Measurements from ENCODE around the gene ZSCAN16.
A peak's percentile ranks its signal among the peaks of the same experiment; 100 is the strongest.

Gene ZSCAN16

DNA sequence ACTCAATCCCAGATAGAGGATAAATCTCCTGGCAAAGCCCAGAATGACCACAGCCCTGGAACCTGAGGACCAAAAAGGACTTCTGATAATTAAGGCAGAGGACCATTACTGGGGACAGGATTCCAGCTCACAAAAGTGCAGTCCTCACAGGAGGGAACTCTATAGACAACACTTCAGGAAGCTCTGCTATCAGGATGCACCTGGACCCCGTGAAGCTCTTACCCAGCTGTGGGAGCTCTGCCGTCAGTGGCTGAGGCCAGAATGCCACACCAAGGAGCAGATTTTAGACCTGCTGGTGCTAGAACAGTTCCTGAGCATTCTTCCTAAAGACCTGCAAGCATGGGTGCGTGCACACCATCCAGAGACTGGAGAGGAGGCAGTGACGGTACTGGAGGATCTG lies 992 bp downstream of the ZSCAN16 start:
- DNase-seq (ENCODE audit: low spot score) (no peak), ATAC-seq (ENCODE audit: low read depth) (no peak)
- no peaks in the 10 kb centered on the region for H3K27me3 ChIP-seq (ENCODE audit: insufficient read depth, poor library complexity, severe bottlenecking)
- TF ChIP-seq, protein P1, sequence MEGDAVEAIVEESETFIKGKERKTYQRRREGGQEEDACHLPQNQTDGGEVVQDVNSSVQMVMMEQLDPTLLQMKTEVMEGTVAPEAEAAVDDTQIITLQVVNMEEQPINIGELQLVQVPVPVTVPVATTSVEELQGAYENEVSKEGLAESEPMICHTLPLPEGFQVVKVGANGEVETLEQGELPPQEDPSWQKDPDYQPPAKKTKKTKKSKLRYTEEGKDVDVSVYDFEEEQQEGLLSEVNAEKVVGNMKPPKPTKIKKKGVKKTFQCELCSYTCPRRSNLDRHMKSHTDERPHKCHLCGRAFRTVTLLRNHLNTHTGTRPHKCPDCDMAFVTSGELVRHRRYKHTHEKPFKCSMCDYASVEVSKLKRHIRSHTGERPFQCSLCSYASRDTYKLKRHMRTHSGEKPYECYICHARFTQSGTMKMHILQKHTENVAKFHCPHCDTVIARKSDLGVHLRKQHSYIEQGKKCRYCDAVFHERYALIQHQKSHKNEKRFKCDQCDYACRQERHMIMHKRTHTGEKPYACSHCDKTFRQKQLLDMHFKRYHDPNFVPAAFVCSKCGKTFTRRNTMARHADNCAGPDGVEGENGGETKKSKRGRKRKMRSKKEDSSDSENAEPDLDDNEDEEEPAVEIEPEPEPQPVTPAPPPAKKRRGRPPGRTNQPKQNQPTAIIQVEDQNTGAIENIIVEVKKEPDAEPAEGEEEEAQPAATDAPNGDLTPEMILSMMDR (IDR thresholded peaks at IDR 0.05; ENCODE audit: poor library complexity, severe bottlenecking) = no peak
- no peaks in the 10 kb centered on the region for H3K9me3 ChIP-seq (ENCODE audit: severe bottlenecking)
- peaks cover 43% of the 10 kb centered on the region for H3K36me3 ChIP-seq (ENCODE audit: low read depth)
- H3K27ac ChIP-seq (ENCODE audit: poor library complexity, severe bottlenecking) = no peak overlapping the region
- H3K4me3 ChIP-seq (ENCODE audit: severe bottlenecking) = no peak overlapping the region
- no peaks in the 10 kb centered on the region for H3K4me1 ChIP-seq (ENCODE audit: insufficient read depth, poor library complexity, severe bottlenecking)

DNA sequence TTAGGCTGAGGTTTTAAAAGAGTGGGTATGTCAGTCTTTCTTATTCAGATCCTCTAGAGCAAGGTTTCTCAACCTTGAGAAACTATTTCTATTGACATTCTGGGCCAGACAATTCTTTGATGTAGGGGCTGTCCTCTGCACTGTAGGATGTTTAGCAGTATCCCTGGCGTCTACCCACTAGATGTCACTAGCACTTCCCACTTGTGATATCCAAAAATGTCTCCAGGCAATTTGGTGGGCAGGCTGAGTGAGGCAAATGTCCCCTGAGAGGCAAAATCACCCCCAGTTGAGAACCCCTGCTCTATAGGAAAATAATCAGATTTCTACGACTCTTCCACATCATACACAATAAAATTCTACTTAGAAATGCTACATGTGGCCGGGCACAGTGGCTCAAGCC lies 9.6 kb downstream of the ZSCAN16 start:
- H3K4me1 ChIP-seq (ENCODE audit: insufficient read depth, poor library complexity, severe bottlenecking) = peaks cover 10% of the 10 kb centered on the region
- no peaks in the 10 kb centered on the region for H3K9me3 ChIP-seq (ENCODE audit: severe bottlenecking)
- TF ChIP-seq, protein P1 (IDR thresholded peaks at IDR 0.05; ENCODE audit: poor library complexity, severe bottlenecking) = peak; percentile 71
- H3K4me3 ChIP-seq (ENCODE audit: severe bottlenecking) = no peak overlapping the region
- peaks cover 39% of the 10 kb centered on the region for H3K36me3 ChIP-seq (ENCODE audit: low read depth)
- H3K27me3 ChIP-seq (ENCODE audit: insufficient read depth, poor library complexity, severe bottlenecking) = no peaks in the 10 kb centered on the region
- no peak overlapping the region for H3K27ac ChIP-seq (ENCODE audit: poor library complexity, severe bottlenecking)
- ATAC-seq (ENCODE audit: low read depth) = no peak
- DNase-seq (ENCODE audit: low spot score) = no peak

DNA sequence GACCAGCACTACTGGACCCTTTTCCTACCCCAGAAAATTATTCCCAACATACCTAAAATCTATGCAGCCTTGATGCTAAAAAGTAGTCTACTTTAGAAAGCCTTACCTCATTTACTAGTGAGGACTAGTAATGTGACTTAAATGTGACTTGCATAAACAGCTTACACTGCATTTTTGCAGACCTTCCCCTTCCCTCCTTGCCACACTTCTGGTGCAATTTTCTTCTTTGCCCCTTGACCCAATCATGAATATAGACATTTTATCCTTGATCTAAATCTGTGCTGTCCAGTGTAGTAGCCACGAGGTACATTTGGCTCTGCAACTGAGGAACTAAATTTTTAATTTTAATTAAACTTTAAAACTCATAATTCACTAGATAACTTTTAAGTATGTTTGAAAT lies 10.3 kb downstream of the ZSCAN16 start:
- no peaks in the 10 kb centered on the region for H3K9me3 ChIP-seq (ENCODE audit: severe bottlenecking)
- peaks cover 32% of the 10 kb centered on the region for H3K36me3 ChIP-seq (ENCODE audit: low read depth)
- no peak for ATAC-seq (ENCODE audit: low read depth)
- no peak overlapping the region for H3K27ac ChIP-seq (ENCODE audit: poor library complexity, severe bottlenecking)
- no peaks in the 10 kb centered on the region for H3K27me3 ChIP-seq (ENCODE audit: insufficient read depth, poor library complexity, severe bottlenecking)
- no peak overlapping the region for H3K4me3 ChIP-seq (ENCODE audit: severe bottlenecking)
- DNase-seq (ENCODE audit: low spot score) = no peak
- peaks cover 10% of the 10 kb centered on the region for H3K4me1 ChIP-seq (ENCODE audit: insufficient read depth, poor library complexity, severe bottlenecking)
- TF ChIP-seq, protein P1 (IDR thresholded peaks at IDR 0.05; ENCODE audit: poor library complexity, severe bottlenecking) = no peak

DNA sequence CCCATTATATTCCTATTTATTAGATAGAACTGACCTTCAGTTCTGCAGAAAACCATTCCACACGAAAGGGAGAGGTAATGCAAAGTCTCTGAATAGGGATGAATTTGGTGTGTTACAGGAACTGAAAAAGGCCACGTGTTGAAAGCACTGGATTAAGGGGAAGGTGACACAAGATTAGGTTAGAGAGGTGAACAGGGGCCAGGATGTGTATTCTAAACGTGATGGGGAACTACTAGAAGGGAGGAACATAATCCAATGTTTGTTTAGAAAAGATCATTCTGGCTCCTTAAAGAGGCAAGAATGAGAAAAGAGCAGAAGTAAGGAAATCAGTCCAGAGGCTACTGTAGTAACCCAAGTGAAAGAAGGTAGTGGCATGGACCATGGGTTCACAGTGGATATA lies 11.0 kb downstream of the ZSCAN16 start:
- TF ChIP-seq, protein P1 (IDR thresholded peaks at IDR 0.05; ENCODE audit: poor library complexity, severe bottlenecking) = no peak
- H3K4me1 ChIP-seq (ENCODE audit: insufficient read depth, poor library complexity, severe bottlenecking) = peaks cover 10% of the 10 kb centered on the region
- DNase-seq (ENCODE audit: low spot score) (no peak), ATAC-seq (ENCODE audit: low read depth) (no peak)
- no peak overlapping the region for H3K27ac ChIP-seq (ENCODE audit: poor library complexity, severe bottlenecking)
- no peaks in the 10 kb centered on the region for H3K27me3 ChIP-seq (ENCODE audit: insufficient read depth, poor library complexity, severe bottlenecking)
- H3K36me3 ChIP-seq (ENCODE audit: low read depth) = peaks cover 25% of the 10 kb centered on the region
- no peaks in the 10 kb centered on the region for H3K9me3 ChIP-seq (ENCODE audit: severe bottlenecking)
- peak overlapping the region; percentile 55 for H3K4me3 ChIP-seq (ENCODE audit: severe bottlenecking)

DNA sequence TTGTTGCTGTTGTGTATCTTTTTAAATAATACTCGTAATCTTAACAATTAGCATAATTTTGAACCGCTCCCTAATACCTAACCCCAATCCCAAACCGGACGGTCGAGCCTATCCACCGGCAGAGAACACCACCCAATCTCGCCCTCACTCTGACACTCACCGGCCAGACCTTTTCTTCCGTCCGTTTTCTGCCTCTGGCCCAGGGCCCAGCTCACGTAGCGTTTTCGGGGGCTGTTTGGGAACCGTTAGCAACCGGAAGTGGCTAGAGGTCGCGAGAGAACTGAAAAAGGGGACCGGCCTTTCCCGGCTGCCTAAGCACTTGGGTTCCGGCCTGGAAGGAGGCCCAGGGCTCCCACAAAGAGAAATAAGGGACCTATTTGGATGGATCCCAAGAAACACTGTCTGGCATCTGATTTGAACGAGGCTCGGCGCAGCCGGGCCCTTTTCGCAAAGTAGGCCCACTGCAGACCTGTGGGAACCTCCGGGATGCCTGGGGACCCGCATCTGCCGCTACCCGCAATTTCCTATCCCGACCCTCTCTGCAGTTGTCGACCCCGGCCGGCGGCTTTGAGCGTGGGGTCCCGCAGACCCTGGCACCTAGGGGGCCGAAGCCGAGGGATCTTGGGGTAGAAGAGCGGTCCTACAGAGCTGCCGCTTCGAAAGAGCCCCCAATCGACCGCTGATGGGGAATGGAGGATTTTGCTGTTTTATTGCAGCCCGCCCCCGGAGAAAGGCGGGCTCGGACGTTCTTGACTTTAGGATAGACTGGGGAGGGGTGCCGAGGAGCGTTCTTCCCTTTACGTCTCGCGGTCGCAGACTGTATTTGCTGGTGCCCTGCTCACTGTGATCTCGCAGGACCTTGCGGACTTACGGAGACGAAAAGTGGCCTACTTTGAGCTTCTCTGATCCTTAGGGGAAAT lies 12.4 kb downstream of the ZSCAN16 start:
- Histone ChIP-seq H3K36me3 (ENCODE audit: low read depth) (peaks cover 21% of the 10 kb centered on the region), H3K27me3 (ENCODE audit: insufficient read depth, poor library complexity, severe bottlenecking) (no peaks in the 10 kb centered on the region), H3K4me3 (ENCODE audit: severe bottlenecking) (peak overlapping the region; percentile 55), H3K4me1 (ENCODE audit: insufficient read depth, poor library complexity, severe bottlenecking) (peaks cover 10% of the 10 kb centered on the region), H3K9me3 (ENCODE audit: severe bottlenecking) (no peaks in the 10 kb centered on the region), H3K27ac (ENCODE audit: poor library complexity, severe bottlenecking) (peak overlapping the region; percentile 66)
- DNase-seq (ENCODE audit: low spot score) (peak; percentile 84), ATAC-seq (ENCODE audit: low read depth) (peak; percentile 77)
- TF ChIP-seq, protein P1 (IDR thresholded peaks at IDR 0.05; ENCODE audit: poor library complexity, severe bottlenecking) = no peak
